SKM-1 treated with dmso at 0.1 percent for 144 hours (cell line): Measurements from ENCODE around the gene SYNPR.

Source experiments
- DNase-seq: peaks from one replicate; lab custom pipeline; 2025; ENCODE audit not compliant: unreplicated experiment; lab: John Stamatoyannopoulos, UW

The SYNPR gene

DNA sequence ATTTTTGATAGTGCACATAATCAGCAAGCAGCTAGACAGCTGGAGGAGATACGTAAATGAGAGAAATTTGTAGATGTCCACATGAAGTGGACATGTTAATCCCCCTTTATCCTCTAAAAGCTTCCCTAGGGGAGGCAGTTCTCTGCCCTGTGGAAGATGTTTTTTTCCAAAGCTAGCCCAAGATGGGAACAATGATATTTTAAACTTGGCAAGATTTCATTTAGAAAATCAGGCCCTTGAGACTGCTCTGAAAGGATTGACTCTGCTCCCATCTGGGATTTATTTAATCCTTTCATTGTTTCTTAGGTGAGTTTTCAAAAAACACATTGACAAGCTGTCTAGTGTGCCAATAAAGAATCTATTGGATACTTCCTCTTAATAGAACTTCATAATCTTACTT, 92.0 kb downstream of the SYNPR start:
- DNase-seq: no peak

GRCh38 chr3:63383040-63383439, 104.9 kb downstream of the SYNPR start:
- DNase-seq: no peak

- no peak for DNase-seq
Measured at GRCh38 chr3:63384382-63384781, 106.3 kb downstream of the SYNPR start.

DNA sequence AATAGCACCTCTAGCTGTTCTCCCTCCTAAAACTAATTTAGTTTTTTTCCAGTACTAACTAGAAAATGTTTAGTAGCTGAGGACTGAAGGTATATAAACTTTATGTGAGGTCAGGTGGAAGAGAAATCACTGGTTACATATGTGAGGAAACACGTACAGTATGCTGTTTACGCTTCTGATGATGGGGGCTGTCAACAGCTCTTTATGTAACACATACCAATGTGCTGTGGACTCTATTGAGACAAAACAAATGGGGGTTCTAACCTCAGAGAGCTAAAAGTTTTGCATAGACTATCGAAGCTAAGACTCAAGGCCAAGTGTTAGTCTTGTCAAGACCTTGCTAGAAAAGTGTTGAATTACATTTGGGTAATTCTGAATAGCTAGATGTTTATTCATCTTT, 107.5 kb downstream of the SYNPR start:
- DNase-seq: no peak

DNA sequence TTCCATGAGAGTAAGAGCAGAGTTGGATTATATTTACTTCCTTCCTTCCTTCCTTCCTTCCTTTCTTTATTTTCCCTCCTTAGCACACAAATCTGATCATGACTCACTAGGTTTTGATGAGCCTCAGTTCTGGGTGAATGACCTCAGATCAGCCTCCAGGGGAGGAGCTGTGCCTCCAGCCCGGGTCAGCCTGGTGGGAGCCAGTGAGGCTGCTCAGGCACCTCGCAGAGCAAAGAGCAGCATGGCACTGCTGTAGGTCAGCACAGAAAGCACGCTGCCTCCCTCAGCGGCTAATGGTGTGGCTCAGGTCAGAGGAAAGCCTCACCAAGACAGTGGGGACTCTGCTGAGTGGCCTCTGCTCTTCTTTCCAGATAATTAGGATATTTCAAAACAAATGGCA, 108.5 kb downstream of the SYNPR start:
- no peak for DNase-seq

DNA sequence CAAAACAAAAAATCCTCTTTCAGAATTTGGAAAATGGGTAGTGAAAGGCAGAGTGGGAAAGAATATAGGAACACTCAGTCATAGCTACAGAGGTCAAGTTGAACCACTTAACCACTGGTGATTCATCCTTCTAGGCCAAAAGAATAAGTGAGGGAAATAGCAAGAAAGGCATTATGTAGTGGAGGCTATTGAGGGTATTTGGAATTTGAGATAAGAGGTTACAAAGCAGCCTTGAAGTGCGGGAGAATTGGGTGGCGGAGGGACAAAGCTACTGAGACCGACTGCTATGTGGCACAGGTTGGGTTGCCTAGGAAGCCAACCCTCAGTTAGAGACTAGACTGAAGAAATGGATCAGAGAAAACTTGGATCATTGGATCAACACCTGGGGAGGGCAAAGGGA, 109.5 kb downstream of the SYNPR start:
- no peak for DNase-seq

GRCh38 chr3:63390710-63391230, 112.7 kb downstream of the SYNPR start:
- no peak for DNase-seq

GRCh38 chr3:63395960-63396359, 117.9 kb downstream of the SYNPR start:
- DNase-seq: no peak

DNA sequence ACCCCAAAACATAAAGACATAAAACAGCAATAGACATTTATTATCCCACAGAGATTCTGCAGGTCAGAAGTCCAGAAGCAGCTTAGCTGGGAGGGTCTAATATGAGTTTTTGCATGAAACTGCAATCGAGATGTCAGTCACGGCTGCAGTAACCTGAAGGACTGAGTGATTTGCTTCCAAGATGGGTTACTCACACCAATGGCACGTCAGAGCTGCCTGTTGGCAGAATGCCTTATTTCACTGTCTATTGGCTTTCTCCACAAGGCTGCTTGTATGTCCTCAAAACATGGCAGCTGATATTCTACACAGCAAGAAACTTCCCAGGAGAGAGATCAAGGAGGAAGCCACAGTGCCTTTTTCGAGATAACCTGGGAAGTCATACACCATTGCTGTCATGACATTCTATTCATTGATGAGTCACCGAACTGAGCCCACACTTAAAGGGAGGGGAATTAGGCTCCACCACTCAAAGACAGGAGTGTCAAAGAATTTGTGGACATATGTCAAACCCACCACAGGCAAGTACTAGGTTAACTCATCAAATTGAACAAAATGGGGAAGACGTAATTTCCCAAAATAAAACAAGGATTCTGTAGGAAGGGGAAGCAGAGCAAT, 122.2 kb downstream of the SYNPR start:
- no peak for DNase-seq

DNA sequence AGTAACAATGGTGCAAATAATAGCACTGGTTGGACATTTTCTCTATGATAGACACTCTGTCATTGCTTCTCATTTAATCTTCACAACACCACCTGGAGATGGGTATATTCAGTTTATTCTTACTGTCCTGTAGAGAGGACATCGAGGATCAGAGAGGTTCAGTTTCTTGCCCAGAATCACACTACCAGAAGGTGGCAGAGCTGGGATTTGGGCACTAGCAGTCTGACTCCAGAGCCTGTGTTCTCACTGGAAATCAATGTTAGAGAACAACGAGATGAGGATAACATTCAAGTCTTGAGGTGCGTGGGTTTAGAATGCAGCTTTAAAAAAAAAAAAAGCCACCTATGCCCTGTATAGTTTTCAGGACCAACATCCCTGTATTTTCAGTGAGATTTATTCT, 127.8 kb downstream of the SYNPR start:
- no peak for DNase-seq

DNA sequence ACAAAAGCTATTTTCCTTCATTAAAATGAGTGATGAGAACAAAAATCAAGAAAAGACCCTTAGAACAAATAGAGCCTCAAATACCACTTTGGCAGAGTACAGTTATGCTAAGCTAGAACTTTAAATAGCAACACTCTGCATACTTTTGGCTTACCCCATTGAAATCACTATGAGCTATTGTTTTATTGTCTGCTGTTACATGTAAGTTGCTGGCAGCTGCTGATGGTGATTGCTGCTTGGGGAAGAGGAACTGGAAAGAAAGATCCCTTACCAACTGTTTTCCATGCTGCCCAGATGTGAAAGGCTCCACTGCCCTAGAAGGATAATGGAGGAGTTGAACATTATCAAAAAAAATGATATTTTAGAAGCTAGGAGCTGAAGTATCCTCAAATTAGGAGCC, 135.4 kb downstream of the SYNPR start:
- no peak for DNase-seq

- no peak for DNase-seq
Measured at GRCh38 chr3:63414607-63415006, 136.5 kb downstream of the SYNPR start.

GRCh38 chr3:63429905-63430304, 151.8 kb downstream of the SYNPR start:
- no peak for DNase-seq

- no peak for DNase-seq
Measured at GRCh38 chr3:63430875-63431274, 152.8 kb downstream of the SYNPR start.

DNA sequence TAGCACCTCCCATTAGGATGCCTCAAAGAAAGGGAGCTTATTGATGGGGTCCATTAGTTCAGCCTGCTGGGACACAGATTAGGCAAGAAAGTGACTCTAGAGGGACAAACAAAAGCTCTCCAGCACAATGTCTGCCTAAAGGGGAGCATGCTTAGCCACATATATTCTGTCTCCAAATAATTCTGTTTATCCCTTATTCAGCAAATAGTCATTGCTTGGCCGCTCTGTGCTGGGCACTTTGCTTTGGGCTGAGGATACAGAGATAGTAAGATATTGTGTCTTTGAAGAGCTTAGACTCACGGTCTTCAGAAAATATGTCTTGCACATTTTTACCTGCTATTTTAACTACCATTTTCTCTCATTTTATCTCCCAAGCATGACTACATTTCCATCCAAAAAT, 159.8 kb downstream of the SYNPR start:
- DNase-seq: no peak

- no peak for DNase-seq
Measured at GRCh38 chr3:63438826-63439371, 160.8 kb downstream of the SYNPR start.

GRCh38 chr3:63441262-63441661, 163.2 kb downstream of the SYNPR start:
- no peak for DNase-seq

DNA sequence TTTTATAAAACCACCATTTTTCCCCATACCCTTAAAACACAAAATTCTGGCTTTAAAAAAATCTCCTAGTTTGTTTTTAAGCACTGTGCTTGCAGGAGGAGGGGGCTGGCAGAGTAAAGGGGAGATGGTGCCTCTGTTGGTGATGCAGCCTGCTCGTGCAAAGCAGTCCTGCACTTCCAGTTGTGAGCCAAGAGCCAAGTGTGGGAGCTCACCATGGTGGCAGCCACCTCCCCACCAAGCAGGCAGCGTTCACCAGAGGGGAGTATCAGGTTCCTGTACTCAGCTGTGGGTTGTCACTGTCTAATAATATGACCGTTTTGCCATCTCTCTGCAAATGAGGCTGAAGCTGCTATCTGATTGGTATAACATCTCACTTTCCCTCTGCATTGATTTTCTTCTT, 164.8 kb downstream of the SYNPR start:
- no peak for DNase-seq

GRCh38 chr3:63450023-63450422, 171.9 kb downstream of the SYNPR start:
- DNase-seq: no peak

- DNase-seq: no peak
Measured at GRCh38 chr3:63450634-63451363, 172.7 kb downstream of the SYNPR start.

DNA sequence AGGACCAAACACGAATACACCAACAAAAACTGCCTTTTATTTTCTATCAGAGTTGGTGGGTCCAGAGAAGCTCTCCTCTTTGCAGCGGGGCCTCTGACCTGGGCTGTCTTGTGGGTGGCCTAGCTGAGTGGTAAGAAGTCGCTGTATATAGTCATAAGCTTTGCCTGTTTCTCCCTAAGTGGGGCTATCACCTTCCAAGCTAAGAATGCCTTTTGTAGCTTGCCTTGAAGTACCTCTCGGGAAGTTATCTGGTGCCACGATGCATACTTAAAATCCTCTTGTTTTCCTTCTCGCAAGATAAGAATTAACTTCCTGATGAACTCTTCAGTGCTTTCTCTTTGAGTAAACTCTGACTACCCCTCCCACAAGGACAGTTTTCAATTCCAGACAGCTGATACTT, 178.8 kb downstream of the SYNPR start:
- DNase-seq: no peak

- DNase-seq: no peak
Measured at GRCh38 chr3:63458405-63458804, 180.3 kb downstream of the SYNPR start.
